NCI-H524 (cell line): ENCODE measurements around the gene EIF5A.
A peak's percentile ranks its signal among the peaks of the same experiment; 100 is the strongest.

Experiments
- DNase-seq, 2 experiments: peaks; one replicate each; lab custom pipeline; 2025; lab: John Stamatoyannopoulos, UW

The EIF5A gene

GRCh38 chr17:7285679-7286078 lies 21.7 kb upstream of the EIF5A start:
- no peak for DNase-seq

DNA sequence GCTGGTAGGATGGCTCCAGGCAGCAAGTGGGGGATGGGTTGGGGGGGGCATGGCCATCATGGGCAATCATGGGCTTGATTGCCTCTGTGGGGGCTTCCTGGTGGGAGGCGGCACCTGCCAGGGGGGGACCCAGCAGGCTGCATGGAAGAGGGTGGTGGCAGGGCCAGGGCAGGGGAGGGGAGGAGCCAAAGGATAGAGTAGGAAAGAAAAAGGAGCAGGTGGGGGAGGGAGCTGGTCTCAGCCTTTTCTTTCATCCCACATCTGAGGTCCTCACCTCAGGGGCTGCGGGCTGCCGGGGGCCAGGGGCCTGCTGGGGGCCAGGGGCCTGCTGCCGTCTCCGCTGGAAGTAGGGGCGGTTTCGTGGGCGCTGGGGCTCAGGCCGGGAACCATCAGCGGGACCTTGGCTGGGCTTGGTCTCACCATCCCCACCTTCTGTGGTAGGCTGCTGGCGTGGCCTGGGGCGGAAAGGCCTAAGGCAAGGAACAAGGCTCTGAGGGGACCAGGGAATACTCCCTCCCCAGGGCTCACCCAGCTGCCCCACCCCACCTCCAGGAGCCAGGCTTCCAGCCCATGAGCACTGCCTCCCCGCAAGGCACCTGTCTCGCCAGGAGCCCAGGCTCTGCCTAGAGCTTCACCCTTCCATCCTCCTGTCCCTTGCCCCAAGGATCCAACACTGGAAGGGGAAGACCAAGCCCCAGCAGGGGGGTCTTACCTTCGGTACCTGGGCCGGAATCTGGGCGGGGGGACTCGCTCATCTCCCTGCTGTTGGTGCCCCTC lies 18.0 kb upstream of the EIF5A start:
- DNase-seq, result no peak

DNA sequence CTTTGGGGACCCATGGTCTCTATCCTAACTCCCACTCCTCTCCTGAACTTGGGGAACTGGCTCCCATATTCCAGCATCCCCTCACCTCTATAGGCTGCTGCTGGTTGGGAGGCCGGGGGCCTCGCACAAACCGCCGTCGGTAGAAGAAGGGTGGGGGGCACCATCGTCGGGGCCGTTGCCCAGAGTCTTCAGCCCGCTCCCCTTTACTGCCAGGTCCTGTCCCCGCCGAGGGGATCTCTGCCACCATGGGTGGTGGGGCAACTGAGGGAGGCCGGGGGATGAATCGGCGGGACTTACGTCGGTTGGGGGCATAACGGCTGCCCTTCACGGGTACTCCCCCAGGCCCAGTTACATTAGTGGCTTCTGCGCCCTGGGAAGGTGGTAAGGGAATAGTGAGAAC lies 17.3 kb upstream of the EIF5A start:
- no peak for DNase-seq

DNA sequence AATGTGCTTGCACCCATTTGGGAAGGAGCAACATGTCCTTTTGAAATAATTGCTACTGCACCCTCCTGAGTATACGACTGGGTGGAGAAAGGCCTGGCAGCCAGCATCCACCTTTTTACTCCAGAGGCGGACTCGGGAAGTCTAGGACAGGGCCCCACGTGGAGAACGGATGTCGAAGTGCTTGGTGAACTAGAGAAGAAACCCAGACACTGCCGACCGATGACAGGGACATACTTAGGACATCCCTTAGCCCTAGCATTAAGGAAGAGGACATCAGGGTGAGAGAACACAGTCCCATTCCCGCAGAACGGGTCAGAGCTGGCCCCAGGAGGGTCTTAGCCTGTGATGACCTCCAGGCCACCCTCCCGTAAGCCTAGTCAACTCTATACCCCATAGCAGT lies 16.7 kb upstream of the EIF5A start:
- DNase-seq, result no peak

GRCh38 chr17:7292194-7292593 lies 15.2 kb upstream of the EIF5A start:
- no peak for DNase-seq

DNA sequence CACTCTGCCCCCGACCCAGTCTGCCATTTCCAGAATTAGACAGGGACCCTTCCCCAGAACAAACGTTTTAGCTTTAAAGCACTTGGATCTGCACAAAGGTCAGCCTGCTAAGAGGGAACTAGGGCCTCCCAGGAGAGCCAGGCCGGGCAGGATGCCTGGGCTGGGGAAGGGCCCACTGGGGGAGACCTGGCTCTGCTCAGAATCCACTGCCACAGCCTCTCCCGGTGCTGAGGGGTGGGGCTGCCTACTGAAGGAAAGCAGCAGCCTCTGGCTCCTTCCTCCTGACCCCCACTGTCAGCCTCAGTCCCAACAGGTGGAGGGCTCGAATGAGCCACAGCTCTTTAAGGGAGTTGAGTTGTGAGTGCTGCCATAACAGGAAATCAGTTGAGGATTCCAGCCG lies 14.7 kb upstream of the EIF5A start:
- no peak for DNase-seq

DNA sequence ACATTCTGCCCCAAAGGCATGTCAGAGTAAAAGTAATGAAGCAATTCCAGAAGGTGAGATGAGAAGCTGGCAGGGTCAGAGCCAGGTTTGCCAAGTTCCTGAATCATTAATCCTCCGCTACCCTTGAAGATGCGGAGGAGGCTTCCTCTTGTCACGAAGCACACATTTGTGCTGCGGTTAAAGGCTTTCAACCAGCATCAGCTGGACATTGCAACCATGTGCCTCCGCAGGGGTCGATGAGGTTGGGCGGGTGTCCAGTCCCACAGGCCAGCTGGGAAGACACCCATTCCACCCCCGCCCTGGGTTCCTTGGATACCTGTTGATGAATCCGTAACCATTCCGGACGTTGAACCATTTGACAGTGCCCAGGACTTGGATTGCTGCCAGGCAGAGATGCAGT lies 14.3 kb upstream of the EIF5A start:
- DNase-seq, result no peak

- no peak for DNase-seq
These were observed 13.4 kb upstream of the EIF5A start for GRCh38 chr17:7293816-7294613.

DNA sequence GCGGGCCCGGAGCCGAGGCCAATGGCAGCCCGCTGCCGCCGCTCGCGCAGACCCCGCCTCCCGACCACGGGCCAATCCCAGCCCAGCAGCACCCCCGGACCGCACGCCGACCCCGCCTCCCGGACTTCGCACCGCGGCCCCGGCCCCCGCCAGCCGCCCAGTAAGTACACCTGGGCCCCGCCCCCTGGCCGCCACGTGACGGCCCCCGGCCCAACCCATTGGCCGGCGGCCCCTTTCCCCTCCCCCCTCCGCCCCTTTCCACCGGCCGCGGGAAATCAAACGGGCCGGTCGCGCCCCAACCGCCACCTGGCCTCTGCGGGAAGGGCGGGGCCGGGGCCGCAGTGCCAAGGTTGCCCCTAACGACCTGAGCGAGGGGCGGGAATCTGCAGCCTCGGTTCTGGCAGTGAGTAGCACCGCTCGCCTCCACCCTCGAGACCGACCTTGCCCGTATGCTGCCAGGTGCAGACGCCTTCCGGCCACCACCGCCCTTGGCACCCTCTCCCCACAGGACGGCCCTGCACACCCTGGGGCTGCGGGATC lies 12.7 kb upstream of the EIF5A start, which contains the start of gene YBX2:
TSS of gene YBX2 (minus strand) at position 26 of the 540 bp plus-strand sequence. CDS start 139 bp downstream, outside the sequence.
- peak; percentile 23 to 56 for DNase-seq

DNA sequence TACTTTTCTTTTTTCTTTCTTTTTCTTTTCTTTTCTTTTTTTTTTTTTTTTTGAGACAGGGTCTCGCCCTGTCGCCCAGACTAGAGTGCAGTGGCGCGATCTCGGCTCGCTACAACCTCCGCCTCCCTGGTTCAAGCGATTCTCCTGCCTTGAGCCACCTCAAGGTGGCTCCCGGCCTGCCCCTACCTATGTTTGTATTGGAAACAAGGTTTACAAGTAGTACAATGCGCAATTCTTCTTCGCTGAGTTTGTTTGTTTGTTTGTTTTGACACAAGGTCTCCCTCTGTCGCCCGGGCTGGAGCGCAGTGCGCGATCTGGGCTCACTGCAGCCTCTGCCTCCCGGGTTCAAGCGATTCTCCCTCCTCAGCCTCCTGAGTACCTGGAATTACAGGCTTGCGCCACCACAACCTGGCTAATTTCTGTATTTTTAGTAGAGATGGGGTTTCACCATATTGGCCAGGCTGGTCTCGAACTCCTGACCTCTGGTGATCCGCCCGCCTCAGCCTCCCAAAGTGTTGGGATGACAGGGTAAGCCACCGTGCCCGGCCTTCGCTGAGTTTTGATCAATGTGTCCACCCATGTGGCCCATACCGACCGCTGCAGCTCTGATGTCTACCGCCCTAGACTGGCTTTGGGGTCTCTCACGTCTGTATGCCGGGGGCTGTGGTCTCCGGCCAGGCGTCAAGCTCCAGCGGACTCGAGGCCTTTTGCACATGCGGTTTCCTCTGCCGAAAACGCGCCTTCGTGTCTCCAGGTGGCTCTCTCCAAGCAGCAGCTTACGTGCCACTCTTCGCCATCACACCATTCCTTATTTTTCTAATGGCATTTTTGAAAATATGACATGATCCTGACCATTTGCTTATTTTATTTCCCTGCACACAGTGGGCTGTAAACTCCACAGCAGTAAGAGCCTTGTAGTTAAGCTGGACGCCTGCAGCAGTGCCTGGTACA lies 11.9 kb upstream of the EIF5A start:
- DNase-seq, result no peak

DNA sequence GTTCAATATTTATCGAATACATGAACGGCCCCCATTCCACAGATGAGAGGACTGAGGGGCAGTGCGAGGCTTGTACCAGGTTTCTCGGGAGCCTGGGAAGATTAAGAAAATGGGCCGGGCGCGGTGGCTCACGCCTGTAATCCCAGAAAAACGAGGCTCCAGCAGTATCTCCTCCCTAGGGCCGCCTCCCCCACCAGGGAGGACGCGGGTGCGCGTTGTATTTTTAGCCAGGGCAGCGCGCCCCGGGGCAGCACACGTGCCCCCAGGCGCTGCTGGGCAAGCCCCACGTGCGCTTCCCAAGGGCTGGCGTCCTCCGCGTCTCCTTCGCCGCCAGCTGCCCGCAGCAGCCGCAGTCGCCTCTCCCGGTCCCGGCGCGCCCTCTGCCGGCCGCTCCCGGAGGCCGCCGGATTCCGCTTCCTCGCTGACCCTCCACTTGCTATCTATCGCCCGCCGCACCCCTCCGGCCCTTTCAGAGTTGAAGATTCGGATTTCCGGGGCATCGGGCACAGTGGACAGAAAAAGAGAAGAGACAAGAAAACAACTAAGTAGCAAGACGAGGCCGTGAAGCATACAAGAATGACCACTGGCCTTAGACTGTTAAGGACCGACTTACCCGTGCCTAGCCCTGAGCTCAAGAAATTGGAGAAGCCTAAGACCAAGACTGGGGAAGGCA lies 11.1 kb upstream of the EIF5A start:
- DNase-seq, result peak in 1 of 2 experiments; percentile 63

DNA sequence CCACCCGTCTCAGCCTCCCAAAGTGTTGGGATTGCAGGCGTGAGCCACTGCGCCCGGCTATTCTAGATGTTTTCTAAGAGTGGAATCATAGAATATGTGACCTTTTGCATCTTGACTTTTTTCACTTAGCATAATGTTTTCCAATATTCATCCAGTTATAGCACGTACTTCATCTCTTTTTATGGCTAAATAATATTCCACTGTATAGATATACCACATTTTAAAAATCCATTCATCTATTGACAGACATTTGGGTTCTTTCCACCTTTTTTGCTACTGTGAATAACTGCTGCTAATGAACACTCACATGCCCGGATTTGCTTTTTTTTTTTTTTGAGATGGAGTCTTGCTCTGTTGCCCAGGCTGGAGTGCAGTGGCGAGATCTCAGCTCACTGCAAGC lies 3.2 kb upstream of the EIF5A start:
- no peak for DNase-seq

DNA sequence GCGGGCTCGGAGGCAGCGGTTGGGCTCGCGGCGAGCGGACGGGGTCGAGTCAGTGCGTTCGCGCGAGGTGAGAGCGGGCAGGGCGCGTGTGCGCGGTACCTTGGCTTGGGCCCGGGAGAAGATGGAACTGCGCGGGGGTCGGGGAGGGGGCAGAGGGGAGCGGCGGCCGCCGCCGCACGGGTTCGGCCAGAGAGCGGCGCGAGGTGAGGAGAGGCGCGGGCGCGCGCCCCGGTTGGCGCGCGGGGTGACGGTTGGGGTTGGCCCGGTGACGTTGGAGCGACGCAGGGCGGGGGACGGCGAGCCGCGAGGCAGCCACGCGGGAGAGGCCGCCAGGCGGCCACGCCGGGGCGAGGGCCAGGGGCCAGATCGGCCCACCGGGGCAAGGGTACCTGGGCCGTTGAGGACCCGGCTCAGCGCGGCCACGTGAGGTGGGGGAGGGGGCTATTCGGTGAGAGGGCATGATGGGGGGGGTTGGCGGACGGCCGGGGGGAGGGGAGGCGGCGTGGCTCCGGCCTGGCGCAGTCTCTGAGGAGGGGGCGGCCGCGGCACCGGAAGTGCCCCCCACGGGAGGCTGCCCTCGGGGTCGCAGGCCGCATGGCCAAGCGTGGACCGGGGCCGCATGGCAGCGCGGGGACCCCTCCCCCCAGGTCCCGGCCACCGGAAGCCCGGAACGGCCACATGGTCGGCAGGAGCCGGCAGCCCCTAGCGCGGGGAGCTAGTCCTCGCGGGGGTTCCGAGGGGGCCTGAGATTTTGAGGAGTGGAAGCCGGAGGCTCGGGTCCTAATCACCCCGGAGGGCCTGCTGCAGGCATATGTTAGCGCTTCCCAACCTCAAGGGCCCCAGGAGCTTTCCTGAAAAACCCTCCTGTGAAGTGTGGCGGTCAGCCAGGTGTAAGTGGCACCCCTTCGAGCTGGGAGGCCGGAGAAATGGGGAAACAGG lies 527 bp downstream of the EIF5A start:
- DNase-seq, result peak in 1 of 2 experiments; percentile 6

DNA sequence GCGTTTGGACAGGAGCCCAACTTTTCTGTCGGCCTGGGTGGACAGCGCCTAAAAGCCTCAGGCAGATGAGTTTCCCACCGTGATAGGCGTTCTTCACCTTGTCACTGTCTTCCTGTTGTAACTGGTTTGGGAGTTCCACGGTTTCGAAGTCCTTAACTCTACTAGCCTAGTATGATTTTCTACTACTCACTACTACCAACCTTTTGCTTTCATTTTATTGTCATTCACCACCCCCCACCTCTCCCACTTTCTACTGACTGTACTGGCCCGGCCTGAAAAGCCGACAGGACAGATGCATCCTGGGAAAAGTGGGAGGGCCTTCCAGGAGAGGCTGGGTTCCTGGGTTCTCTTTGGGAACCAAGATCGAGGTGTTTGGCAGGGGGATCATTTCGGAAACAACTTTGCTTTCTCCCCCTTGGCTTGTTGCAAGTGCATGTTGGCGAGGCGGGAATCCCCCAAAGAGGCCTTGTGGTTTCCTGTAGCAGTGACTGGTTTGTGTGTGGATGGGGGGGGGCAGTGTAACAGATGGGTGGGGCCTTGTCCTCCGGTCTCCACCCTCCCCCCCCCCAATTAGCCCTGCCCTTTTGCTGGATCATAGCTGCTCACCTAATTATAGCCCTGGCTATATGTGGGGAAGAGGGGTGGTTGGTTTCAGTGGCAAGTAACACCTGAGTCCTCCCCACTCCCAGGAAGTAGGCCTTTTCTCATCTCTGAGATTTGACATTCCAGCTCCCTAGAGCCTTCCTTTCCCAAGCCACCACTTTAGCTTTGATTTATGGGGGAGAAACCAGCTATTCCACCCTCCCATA lies 1.4 kb downstream of the EIF5A start:
- DNase-seq, result peak in 1 of 2 experiments; percentile 19

DNA sequence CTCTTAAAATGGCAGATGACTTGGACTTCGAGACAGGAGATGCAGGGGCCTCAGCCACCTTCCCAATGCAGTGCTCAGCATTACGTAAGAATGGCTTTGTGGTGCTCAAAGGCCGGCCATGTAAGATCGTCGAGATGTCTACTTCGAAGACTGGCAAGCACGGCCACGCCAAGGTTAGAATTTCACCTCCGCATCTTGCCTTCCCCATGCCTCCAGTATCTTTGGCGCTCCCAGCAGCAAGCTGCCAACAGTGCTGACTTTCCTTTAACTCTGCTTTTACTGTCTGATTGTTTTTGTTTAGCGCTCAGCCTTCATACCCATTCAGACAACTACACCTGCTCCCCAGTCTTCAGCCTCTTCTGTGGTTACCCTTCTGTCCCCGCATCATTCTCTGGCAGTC lies 2.2 kb downstream of the EIF5A start:
- no peak for DNase-seq

DNA sequence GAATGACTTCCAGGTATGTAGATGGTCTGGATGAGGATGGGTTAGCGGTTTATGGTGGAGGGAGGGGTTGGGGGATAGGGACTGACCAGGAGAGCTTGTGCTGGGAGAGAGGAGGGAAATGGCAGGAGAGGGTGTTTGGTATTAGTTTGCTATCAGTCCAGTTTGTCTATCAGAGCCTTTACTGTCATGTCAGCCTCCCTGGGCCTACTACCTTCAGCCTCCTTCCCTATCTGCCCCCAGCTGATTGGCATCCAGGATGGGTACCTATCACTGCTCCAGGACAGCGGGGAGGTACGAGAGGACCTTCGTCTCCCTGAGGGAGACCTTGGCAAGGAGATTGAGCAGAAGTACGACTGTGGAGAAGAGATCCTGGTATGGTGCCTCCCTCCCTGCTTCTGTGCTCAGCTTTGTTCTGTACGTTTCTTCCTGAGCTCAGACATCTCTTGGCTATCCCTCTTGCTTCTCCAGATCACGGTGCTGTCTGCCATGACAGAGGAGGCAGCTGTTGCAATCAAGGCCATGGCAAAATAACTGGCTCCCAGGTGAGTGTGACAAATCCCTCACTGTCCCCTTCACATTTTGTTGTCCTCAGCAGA lies 3.8 kb downstream of the EIF5A start:
- DNase-seq, result no peak

GRCh38 chr17:7312432-7313087 lies 5.1 kb downstream of the EIF5A start:
- DNase-seq, result no peak
